HepG2 (cell line): Measurements from ENCODE around the gene PLXNA3. TPM values are rescaled to one million over a fixed set of nuclear protein-coding genes. Genes with fewer than 3 reads are reported as not detected.
A peak's percentile ranks its signal among the peaks of the same experiment; 100 is the strongest.

Experiments
- FIP1L1 ChIP-seq: fragments of 200-400 bp; formaldehyde crosslinking; IDR thresholded peaks from 2 replicates; pipeline ENCODE4 v1.6.1; 2018; ENCODE audit warnings: low read depth, mild to moderate bottlenecking, low read length, moderate library complexity, borderline replicate concordance; ENCODE audit not compliant: insufficient read depth
- FOXJ3 ChIP-seq: sonication (generic); formaldehyde crosslinking; IDR thresholded peaks from 2 replicates; pipeline ENCODE4 v1.4.0; 2020; ENCODE audit warnings: missing genetic modification reagents, mild to moderate bottlenecking, borderline replicate concordance
- GFI1 ChIP-seq: sonication (generic); formaldehyde crosslinking; IDR thresholded peaks from 2 replicates; pipeline ENCODE4 v1.5.0; 2020; ENCODE audit warnings: missing genetic modification reagents, mild to moderate bottlenecking, borderline replicate concordance
- HDAC1 ChIP-seq: sonication (generic); formaldehyde crosslinking; IDR thresholded peaks from 2 replicates; pipeline ENCODE4 v1.5.1; 2020; ENCODE audit warnings: mild to moderate bottlenecking, missing genetic modification reagents
- HMG20A ChIP-seq: IDR thresholded peaks from 2 replicates; pipeline ENCODE4 v1.6.1; 2016; ENCODE audit warnings: borderline replicate concordance
- HMG20B ChIP-seq: conservative IDR thresholded peaks from 2 replicates; pipeline ENCODE4 v1.6.1; 2016; ENCODE audit warnings: missing genetic modification reagents, missing compliant biosample characterization
- PHF5A ChIP-seq: IDR thresholded peaks from one replicate; pipeline ENCODE4 v1.6.1; 2018; ENCODE audit warnings: low read depth, missing genetic modification reagents; ENCODE audit not compliant: unreplicated experiment
- ZNF510 ChIP-seq: sonication (generic); formaldehyde crosslinking; IDR thresholded peaks from 2 replicates; pipeline ENCODE4 v1.4.0; 2020; ENCODE audit warnings: low read depth, mild to moderate bottlenecking, missing genetic modification reagents
- ZNF564 ChIP-seq: sonication (generic); formaldehyde crosslinking; IDR thresholded peaks from 2 replicates; pipeline ENCODE4 v1.8.1; 2023; ENCODE audit warnings: mild to moderate bottlenecking, missing genetic modification reagents
- ZNF841 ChIP-seq: sonication (generic); formaldehyde crosslinking; IDR thresholded peaks from 2 replicates; pipeline ENCODE4 v1.8.1; 2023; ENCODE audit warnings: missing genetic modification reagents, borderline replicate concordance
- polyA plus RNA-seq, 8 experiments: library from polyadenylated mRNA; depleted of rRNA in 3 of 8; stranded (reverse) in 7 of 8; unstranded in 1 of 8; fragments of >200 nt; fragmentation: Illumina TruSeq in 4 of 8; extraction: Trizol in 4 of 8; gene quantifications; 2 replicates each; pipeline versions ENCODE4 v1.2.1 to v1.2.3, GENCODE V29; 2011 to 2016; ENCODE audit warnings: low read depth in 4 of 8, missing spikeins in 1 of 8, mixed read lengths in 1 of 8; ENCODE audit not compliant: insufficient read depth in 1 of 8
- total RNA-seq, 5 experiments: library from RNA; depleted of rRNA; stranded (reverse); fragments of >200 nt; fragmentation: Illumina TruSeq; extraction: Trizol; gene quantifications; 2 replicates each; pipeline ENCODE4 v1.2.3, GENCODE V29; 2016; ENCODE audit warnings: low read depth in 1 of 5
- TF ChIP-seq, protein P1 (sequence below): IDR thresholded peaks from 2 replicates; pipeline ENCODE4 v1.6.1; 2016; ENCODE audit warnings: low read depth, missing genetic modification reagents, missing compliant biosample characterization
- TF ChIP-seq, protein P2 (sequence below): sonication (generic); formaldehyde crosslinking; conservative IDR thresholded peaks from 2 replicates; pipeline ENCODE4 v1.8.0; 2022; ENCODE audit warnings: mild to moderate bottlenecking, moderate library complexity, missing genetic modification reagents
- TF ChIP-seq, protein P3 (sequence below): sonication (generic); formaldehyde crosslinking; IDR thresholded peaks from 2 replicates; pipeline ENCODE4 v1.5.0; 2020; ENCODE audit warnings: missing genetic modification reagents, mild to moderate bottlenecking, borderline replicate concordance
- TF ChIP-seq, protein P4 (sequence below): sonication (generic); formaldehyde crosslinking; IDR thresholded peaks from 2 replicates; pipeline ENCODE4 v1.5.0; 2020; ENCODE audit warnings: mild to moderate bottlenecking, missing genetic modification reagents, borderline replicate concordance
- TF ChIP-seq, protein P5 (sequence below): sonication (generic); formaldehyde crosslinking; IDR thresholded peaks from 2 replicates; pipeline ENCODE4 v1.4.0; 2020; ENCODE audit warnings: missing genetic modification reagents

Gene PLXNA3
- total and polyA plus RNA-seq, 2 of the 13 experiments (the other 11 are each of a cell fraction or from before 2014, with no cell fraction given) = 5.8 to 20.6 TPM

DNA sequence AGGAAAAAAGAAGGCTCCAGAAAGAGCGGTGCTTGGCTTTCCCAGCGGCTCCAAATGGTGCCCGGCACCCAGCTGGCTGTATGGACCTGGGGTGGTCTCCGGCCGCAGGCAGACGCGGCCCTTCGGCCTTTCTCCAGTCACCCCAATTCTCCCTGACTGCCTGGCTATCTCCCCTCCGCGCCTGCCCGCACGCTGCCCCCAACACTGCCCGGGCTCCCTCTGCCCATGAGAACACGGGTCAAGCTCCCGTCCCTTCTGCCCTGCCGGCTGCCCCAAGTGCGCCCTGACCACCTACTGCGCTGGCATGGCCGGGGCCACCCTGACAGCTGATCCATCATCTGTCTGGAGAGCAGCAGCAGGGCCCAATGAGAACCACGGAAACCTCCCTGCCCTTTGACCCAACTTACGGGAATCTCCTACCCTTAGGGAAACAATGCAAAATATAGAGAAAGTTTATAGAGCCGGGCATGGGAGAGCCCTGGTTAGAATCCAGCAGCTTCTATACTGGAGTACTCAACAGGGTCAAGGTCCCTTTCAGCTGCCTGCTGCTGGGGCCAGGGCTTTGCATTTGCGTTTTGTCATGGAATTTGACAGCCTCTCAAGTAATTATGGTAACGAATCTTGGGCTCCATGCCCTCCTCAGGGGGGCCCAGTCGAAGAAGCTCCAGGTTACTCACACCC lies 59.2 kb downstream of the PLXNA3 start (continued):
- TF ChIP-seq, protein P1, sequence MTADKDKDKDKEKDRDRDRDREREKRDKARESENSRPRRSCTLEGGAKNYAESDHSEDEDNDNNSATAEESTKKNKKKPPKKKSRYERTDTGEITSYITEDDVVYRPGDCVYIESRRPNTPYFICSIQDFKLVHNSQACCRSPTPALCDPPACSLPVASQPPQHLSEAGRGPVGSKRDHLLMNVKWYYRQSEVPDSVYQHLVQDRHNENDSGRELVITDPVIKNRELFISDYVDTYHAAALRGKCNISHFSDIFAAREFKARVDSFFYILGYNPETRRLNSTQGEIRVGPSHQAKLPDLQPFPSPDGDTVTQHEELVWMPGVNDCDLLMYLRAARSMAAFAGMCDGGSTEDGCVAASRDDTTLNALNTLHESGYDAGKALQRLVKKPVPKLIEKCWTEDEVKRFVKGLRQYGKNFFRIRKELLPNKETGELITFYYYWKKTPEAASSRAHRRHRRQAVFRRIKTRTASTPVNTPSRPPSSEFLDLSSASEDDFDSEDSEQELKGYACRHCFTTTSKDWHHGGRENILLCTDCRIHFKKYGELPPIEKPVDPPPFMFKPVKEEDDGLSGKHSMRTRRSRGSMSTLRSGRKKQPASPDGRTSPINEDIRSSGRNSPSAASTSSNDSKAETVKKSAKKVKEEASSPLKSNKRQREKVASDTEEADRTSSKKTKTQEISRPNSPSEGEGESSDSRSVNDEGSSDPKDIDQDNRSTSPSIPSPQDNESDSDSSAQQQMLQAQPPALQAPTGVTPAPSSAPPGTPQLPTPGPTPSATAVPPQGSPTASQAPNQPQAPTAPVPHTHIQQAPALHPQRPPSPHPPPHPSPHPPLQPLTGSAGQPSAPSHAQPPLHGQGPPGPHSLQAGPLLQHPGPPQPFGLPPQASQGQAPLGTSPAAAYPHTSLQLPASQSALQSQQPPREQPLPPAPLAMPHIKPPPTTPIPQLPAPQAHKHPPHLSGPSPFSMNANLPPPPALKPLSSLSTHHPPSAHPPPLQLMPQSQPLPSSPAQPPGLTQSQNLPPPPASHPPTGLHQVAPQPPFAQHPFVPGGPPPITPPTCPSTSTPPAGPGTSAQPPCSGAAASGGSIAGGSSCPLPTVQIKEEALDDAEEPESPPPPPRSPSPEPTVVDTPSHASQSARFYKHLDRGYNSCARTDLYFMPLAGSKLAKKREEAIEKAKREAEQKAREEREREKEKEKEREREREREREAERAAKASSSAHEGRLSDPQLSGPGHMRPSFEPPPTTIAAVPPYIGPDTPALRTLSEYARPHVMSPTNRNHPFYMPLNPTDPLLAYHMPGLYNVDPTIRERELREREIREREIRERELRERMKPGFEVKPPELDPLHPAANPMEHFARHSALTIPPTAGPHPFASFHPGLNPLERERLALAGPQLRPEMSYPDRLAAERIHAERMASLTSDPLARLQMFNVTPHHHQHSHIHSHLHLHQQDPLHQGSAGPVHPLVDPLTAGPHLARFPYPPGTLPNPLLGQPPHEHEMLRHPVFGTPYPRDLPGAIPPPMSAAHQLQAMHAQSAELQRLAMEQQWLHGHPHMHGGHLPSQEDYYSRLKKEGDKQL (CRISPR knock-in tag) = no peak
- TF ChIP-seq ZNF564 (no peak), PHF5A (CRISPR knock-in tag) (no peak), GFI1 (no peak), ZNF841 (CRISPR knock-in tag) (no peak), FIP1L1 (no peak), HMG20B (no peak), HDAC1 (CRISPR knock-in tag) (peak; percentile 49; the same call in 1 of the 2 replicates), ZNF510 (no peak), FOXJ3 (CRISPR knock-in tag) (no peak), HMG20A (CRISPR knock-in tag) (no peak)
- TF ChIP-seq, protein P2, sequence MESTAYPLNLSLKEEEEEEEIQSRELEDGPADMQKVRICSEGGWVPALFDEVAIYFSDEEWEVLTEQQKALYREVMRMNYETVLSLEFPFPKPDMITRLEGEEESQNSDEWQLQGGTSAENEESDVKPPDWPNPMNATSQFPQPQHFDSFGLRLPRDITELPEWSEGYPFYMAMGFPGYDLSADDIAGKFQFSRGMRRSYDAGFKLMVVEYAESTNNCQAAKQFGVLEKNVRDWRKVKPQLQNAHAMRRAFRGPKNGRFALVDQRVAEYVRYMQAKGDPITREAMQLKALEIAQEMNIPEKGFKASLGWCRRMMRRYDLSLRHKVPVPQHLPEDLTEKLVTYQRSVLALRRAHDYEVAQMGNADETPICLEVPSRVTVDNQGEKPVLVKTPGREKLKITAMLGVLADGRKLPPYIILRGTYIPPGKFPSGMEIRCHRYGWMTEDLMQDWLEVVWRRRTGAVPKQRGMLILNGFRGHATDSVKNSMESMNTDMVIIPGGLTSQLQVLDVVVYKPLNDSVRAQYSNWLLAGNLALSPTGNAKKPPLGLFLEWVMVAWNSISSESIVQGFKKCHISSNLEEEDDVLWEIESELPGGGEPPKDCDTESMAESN (CRISPR knock-in tag) = no peak
- TF ChIP-seq, protein P3, sequence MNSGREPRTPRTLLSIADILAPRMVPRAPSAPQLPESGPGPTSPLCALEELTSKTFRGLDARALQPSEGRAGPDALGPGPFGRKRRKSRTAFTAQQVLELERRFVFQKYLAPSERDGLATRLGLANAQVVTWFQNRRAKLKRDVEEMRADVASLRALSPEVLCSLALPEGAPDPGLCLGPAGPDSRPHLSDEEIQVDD (CRISPR knock-in tag) = no peak
- TF ChIP-seq, protein P4, sequence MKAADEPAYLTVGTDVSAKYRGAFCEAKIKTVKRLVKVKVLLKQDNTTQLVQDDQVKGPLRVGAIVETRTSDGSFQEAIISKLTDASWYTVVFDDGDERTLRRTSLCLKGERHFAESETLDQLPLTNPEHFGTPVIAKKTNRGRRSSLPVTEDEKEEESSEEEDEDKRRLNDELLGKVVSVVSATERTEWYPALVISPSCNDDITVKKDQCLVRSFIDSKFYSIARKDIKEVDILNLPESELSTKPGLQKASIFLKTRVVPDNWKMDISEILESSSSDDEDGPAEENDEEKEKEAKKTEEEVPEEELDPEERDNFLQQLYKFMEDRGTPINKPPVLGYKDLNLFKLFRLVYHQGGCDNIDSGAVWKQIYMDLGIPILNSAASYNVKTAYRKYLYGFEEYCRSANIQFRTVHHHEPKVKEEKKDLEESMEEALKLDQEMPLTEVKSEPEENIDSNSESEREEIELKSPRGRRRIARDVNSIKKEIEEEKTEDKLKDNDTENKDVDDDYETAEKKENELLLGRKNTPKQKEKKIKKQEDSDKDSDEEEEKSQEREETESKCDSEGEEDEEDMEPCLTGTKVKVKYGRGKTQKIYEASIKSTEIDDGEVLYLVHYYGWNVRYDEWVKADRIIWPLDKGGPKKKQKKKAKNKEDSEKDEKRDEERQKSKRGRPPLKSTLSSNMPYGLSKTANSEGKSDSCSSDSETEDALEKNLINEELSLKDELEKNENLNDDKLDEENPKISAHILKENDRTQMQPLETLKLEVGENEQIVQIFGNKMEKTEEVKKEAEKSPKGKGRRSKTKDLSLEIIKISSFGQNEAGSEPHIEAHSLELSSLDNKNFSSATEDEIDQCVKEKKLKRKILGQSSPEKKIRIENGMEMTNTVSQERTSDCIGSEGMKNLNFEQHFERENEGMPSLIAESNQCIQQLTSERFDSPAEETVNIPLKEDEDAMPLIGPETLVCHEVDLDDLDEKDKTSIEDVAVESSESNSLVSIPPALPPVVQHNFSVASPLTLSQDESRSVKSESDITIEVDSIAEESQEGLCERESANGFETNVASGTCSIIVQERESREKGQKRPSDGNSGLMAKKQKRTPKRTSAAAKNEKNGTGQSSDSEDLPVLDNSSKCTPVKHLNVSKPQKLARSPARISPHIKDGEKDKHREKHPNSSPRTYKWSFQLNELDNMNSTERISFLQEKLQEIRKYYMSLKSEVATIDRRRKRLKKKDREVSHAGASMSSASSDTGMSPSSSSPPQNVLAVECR (CRISPR knock-in tag) = peak; percentile 37; the same call in 1 of the 2 replicates
- TF ChIP-seq, protein P5, sequence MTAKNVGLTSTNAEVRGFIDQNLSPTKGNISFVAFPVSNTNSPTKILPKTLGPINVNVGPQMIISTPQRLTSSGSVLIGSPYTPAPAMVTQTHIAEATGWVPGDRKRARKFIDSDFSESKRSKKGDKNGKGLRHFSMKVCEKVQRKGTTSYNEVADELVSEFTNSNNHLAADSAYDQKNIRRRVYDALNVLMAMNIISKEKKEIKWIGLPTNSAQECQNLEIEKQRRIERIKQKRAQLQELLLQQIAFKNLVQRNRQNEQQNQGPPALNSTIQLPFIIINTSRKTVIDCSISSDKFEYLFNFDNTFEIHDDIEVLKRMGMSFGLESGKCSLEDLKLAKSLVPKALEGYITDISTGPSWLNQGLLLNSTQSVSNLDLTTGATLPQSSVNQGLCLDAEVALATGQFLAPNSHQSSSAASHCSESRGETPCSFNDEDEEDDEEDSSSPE (CRISPR knock-in tag) = no peak
